Measurements from ENCODE around the gene SPTB.
A peak's percentile ranks its signal among the peaks of the same experiment; 100 is the strongest.

SPTB gene

DNA sequence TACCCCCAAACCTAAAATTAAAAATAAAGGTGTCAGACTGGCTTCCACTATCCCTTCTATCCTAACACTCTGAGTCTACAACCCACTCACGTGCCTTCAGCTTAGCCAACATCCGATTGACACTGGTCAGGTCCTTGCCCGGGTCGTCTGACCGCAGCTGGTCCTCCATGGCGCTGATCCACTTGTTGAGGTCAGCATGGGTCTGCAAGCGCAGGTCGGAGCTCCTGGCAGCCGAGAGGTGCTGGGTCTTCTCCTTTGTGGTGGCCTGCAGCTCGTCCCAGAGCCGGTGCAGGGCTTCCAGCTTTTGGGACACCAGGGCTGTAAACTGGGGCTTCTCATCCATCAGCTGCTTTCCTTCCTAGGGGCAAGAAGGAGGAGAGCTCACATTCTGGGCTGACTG, 97.5 kb downstream of the SPTB start:
- DNase-seq, result no peak

- DNase-seq, result no peak
These were observed 100.2 kb downstream of the SPTB start for GRCh38 chr14:64779472-64779871.

DNA sequence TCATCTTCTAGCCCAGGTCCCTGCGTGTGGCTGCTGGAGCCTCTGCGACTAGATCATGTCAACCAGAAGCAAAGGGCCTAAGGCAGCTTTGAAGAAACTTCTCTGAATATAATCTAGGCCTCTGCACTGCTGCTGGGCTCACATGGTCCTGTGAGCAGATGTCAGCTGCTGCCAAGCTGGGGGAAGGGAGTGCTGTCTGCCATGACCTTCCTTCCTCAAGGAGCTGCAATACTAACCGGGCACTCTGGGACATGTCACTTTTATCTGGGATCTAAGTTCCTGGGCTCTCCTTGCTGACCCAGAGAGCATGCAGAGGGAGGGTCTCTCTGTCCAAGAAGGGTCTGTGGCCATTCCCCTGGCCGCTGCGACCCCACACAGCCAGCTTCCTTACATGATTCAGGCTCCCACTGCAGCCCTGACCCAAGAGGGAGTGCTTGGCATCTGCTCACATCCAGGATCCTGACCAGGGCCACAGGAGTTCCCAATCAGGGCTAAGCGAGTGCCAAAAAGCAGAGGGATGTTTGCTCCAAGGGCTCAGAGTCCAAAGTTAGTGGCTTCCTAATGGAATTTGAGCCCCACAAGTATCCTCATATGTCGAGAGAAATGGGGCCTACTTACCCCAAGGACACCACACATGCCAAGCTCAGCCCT, 101.5 kb downstream of the SPTB start:
- no peak for DNase-seq

DNA sequence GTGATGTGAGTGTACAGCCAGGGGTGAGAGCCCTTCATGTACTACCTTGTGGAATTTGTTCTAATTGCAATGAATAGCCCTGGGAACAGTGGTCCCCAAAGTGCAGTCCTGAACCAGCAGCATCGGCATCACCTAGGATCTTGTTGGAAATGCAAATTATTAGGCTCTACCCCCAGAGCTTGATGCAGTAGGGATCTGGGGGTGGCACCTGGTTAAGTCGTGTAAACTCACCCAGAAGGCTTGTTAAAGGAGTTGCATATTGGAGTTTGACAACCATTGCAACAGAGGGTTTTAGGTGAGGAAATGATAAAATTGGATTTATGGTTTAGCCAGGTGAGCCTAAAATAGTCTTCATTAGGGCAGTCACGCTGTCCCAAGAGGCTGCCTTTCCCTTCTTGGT, 102.2 kb downstream of the SPTB start:
- DNase-seq, result no peak

DNA sequence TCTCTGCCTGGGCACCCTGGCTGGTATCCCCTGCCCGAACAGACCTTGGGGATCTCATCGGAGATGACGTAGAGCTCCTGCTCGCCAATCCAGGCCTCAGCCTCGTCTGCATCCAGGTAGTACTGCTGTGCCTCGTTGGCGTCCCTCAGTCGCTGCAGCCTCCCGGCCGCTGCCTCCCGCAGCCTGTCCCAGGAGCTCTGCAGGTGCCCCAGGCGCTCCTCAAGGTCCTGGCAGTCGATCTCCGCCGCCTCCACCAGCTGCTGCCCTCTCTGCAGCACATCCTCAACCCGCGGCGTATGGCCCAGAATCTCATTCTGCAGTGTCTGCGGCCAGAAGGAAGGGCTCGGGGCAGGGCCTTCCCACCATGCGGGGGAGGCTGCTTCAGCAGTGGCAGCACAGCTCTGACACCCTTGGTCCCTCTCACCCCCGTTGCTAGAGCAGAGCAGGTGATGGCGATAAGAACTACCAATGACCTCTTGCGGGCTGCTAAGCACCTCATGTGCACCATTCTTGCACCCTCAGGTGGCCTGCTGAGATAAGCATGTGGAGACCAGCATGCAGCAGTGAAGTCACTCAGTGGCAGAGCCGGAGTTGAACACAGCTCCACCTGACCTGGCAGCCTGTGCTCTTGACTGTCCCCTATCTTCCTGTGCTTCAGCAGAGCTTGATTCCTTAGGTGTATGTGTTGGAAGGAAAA, 104.5 kb downstream of the SPTB start:
- DNase-seq, result no peak

GRCh38 chr14:64774272-64774671, 105.4 kb downstream of the SPTB start:
- no peak for DNase-seq

DNA sequence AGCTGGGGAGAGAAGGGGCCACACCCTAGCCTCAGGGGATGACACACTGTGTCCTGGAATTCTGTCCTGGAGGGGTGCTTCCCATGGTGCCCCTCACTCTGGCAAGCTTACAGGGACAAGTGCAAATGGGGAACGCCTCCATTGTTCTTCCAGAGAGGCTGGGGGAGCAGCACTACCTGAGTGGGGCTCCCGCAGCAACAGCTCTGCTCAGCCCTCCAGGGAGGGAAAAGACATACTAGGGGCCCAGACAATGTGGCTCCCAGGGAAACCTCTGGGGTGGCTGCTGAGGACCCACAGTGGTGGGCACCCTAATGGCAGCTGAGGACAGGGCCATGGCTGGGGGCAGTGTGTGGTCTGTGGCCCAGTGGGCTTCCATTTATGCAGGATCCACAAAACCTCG, 106.1 kb downstream of the SPTB start:
- DNase-seq, result no peak

DNA sequence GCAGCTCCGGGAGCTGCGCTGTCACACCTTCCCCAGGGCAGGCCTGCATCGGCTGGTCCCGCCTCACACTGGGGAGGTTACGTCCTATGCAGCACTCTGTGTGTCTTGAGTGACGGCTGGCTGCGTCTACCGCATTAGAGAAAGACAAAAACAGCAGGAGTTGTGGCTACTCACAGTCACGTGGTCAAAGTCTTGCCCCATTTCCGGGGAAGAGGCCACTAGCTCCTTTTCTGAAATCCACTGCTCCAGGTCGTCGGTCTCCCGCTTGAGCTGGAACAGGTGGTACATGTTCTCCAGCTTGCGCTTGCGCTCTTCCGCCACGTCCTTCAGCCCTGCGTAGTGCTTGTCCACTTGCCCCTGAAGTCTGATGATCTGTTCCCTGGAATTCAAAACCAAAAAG, 106.7 kb downstream of the SPTB start:
- DNase-seq, result no peak

GRCh38 chr14:64772397-64772950, 107.2 kb downstream of the SPTB start:
- no peak for DNase-seq

DNA sequence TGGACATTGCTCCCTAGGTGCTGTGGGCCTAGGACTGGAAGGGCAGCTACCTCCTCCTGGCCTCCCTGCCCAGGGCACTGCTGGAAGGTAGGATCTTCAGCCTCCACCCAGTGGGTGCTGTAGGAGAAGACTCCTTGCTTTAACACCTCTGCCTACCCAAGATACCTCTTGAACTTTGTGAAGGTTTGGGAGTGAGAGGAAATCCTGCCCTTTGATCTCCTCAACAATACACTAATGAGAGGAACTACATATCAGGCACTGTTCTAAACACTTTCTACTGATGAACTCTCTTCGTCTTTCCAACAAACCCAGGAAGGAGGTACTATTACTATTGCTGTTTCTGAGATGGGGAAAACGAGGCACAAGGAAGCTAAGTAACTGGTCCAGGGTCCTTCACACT, 108.5 kb downstream of the SPTB start:
- DNase-seq, result no peak

DNA sequence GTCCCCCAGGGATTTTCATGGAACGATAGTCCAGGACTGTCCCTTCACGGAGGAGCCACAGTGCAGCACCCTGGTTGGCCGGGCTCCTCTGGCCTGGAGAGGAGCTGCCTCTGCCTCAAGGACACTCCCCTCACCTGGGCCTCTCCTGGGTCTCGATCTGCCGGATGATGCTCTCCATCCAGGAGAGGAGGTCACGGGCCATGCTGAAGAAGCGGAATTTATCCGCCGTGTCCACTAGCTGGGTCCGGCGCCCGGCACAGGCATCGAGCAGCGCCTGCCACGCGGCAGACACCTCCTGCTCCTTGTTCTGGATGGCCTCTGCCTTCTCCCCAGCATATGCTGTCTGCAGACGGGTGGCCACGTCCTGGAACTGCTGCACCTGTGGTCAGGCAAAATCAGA, 109.0 kb downstream of the SPTB start:
- no peak for DNase-seq

DNA sequence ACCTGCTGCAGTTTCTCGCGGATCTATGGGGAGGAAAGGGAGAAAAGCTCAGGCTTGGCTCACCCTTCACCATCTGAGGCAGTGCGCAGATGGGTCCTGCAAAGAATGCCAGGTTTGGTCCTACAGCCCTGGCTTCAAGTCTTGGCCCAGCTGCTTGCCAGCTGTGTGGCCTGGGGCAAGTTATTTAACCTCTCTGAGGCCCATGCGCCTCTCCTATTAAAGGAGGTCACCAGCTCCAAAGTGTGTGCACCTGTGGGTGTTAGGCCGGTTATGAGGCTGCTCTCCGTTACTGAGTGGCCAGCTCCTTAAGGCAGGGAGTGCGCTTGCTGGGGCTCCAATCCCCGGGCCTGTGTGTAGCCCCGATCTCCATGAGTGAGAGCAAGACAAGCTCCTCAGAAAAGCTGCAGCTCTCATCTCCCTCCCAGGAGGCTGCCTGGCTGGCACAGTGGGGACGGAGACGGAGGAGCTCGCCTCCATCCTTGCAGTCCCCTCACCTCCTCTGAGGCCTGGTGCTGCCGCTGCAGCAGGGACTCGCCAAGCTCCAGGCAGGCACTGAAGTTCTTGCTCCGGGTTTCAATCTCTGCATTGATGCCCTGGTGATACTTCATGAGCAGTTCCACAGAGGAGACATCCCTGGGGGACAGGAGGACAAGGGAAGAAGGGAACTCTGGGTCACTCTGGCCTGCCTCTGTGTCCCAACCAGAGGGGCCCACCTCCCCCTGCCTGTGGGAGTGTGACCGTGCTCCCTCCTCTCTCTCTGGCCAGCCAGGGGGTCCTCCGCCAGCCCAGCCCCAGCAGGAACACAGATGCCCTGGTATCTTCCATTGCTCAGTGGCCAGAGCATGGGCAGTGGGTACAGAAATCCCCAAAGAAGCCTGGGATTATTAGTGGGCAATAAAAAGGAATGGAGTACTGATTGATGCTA, 110.3 kb downstream of the SPTB start:
- no peak for DNase-seq

DNA sequence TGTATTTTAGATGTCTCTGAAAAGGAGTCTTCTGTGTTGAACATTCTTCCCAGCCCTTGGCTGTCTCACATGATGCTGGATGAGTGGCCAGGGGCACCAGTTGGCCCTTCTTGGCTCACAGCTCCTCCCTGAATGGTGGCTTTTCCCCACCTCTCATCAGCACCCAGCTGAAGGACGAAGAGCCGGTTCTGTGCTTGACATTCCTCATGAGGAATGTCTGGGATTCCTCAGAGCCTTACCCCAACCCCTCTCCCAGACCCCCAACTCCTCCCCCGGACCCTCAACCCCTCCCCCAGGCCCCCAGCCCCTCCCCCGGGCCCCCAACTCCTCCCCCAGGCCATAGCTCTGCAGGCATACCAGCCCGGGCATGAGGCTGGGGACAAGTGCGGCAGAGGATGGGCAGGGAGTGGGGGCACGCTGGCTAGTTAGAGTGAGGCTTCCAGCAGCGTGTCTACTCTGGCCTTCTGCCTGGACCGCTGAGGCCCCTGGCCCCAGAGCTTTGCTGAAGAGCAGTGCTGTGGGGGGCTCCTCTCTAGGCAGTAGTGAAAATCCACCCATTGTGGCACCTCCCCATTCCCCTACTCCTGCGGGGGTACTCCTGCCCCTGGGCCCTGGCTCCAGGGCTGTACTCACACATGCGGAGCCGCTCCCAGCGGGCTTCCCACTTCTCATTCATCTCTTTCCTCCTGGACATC, 111.2 kb downstream of the SPTB start:
- no peak for DNase-seq

DNA sequence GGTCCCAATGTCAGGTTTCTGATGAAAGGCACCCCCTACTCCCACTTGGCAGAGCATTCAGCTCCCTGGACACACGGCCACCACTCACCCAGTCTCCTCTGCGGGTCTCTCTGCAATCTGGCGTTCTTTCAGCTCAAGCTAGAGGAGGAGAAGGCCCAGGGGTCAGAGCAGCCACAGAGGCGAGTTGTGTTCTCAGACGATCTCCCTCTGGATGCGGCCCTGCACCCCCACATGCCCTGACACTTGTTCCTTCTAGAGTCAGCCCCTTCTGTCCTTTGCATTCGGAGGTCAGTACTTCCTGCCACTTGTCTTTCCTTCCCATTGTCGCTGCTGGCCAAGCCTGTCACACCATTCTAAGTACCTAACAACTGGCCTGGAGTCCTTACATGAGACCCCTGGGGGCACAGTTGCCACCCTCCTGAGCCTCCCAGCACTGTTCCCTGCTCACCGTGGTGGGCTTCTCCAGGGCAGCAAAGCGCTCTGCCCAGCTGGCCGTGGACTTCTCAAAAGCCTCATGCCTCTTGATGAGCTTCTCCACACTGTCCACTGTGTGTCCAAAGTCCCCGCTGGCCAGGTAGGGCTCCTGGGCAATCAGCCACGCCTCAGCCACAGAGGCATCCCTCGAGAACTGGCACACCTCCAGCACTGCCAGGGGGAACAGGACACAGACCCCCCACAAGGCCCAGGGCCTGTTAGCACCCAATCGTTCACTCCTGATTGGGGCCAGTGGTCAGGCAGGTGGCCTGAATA, 112.3 kb downstream of the SPTB start:
- no peak for DNase-seq

GRCh38 chr14:64766430-64767151, 113.1 kb downstream of the SPTB start:
- no peak for DNase-seq

GRCh38 chr14:64765740-64766302, 113.9 kb downstream of the SPTB start:
- DNase-seq, result no peak

GRCh38 chr14:64764641-64765520, 114.8 kb downstream of the SPTB start:
- DNase-seq, result peak in 1 of 2 experiments; percentile 32

DNA sequence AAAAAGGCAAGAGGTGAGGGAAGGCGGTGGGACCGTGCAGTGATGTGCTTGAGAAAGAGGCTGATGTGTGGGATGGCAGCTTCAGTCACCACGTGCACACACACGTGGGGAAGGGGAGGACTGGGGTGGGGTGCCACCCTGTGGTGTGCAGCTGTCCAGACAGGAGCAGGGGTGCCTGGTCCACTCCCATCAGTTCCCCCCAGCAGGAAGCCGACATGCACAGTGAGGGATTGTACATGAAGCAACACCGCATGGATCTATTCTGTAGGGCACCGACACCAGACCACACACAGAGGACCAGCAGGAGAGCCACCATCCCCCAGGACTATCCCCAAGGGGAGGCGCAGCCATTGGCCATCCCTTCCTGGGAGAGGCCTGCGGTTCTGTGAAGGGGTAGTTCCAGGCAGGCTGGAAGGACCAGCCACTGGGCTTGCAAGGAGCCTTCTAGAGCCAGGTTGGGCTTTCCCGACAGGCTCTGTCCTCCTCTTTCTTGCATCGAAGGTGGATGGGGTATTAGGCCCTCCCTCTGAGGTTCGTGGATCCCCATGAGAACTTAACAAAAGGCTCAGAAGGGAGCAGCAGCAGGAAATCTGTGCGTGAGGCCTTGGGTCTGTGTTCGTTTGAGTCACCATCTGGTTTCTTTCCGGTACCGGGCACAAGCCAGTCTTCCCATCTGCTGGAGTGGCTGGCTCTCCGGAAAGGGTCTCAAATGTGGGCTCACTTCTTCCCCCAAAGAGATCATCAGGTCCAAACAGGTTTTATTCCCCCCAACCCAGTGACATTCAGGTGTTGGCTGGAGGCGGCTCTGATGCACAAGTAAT, 115.7 kb downstream of the SPTB start:
- no peak for DNase-seq

Measured in NCI-H187 (cell line).